Measurements from ENCODE around the gene HRH2.
"Not testable (repeated sequence)": the region's sequence is repeated elsewhere in the genome, so short reads cannot be mapped to it uniquely, and the experiment has no call there.

Gene HRH2, protein sequence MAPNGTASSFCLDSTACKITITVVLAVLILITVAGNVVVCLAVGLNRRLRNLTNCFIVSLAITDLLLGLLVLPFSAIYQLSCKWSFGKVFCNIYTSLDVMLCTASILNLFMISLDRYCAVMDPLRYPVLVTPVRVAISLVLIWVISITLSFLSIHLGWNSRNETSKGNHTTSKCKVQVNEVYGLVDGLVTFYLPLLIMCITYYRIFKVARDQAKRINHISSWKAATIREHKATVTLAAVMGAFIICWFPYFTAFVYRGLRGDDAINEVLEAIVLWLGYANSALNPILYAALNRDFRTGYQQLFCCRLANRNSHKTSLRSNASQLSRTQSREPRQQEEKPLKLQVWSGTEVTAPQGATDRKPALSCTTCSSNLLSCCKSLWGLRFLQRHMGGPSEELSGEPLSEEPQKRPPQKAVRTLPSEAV

DNA sequence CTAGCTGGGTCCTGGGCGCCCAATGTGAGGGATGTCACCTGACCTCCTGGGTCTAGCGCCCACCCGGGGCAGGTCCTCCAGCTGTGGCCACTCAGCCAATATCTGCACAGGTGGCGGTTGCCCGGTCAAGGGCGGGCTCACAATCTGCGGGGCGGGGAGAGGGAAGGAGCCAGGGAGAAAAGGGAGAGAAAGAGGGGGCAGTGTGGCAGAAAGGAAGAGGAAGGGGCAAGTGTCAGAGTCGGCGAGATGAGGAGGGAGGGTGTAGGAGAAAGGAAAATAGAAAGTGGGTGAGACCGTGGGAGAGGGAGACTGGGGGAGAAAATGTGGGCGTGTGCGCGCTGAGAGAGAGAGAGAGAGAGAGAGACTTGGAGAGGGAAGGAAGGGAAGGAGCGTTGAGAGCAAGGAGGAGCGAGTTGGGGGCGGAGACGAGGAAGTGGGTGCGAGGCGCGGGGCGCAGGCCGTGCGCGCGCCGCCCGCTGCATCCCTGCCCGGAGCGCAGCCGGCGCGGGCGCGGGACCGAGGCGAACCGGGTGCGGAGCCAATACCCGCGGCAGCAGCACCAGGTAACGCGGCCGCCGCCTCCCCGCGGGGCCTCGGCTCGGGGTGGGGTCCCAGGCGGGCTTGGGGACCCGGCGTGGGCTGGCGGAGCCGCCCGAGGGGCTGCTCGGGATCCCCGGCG lies at the start of gene HRH2:
Gene HRH2, plus strand, starts transcription at position 479 of the 679 bp plus-strand sequence. CDS start 25,163 bp downstream, outside the sequence.
- no peak for DNase-seq (ENCODE audit: low read depth in 2 of 2, low spot score in 1 of 2)

DNA sequence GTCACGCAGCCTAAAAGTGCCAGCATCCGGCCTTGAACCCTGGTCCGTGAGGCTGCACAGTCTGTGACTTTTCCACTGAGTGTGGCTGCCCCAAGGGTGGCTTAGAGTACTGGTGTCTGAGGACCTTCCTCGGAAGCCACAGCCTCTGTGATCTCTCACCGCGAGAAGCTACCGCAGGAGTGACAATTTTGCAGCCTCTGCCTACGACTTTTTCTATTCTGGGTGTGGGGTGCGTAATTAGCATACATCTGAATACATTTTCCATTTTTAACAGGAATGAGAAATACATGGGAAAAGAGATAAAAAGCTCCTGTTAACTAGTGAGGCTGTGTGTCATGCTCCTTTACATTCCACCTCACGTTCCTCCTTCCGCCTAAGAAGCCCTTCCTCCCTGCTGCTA lies 48.3 kb upstream of the HRH2 start:
- DNase-seq (ENCODE audit: low read depth in 2 of 2, low spot score in 1 of 2) = peak in 1 of 2 donors; percentile 11

DNA sequence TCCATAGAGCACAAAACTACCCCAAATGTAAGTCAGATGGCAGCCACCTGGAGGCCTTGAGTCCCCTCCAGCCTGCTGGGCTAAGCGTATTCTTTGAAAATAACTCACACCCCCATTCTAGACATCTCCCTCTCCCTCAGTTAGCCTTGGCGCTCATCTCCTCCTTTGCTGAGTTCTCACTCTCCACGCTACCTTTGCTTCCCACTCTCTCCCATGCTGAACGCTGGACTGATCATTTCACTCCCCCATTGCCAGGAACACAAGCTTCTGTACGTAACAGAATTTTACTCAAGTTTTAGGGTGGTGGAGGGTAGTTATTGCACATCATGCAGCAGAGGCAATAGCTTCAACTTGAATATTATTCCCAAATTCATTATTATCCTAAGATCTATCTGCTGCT lies 47.5 kb upstream of the HRH2 start:
- no peak for DNase-seq (ENCODE audit: low read depth in 2 of 2, low spot score in 1 of 2)

GRCh38 chr5:175610898-175611297 lies 47.0 kb upstream of the HRH2 start:
- DNase-seq (ENCODE audit: low read depth in 2 of 2, low spot score in 1 of 2) = no peak

- no peak for DNase-seq (ENCODE audit: low read depth in 2 of 2, low spot score in 1 of 2)
Observed at GRCh38 chr5:175614223-175614815, 43.6 kb upstream of the HRH2 start.

DNA sequence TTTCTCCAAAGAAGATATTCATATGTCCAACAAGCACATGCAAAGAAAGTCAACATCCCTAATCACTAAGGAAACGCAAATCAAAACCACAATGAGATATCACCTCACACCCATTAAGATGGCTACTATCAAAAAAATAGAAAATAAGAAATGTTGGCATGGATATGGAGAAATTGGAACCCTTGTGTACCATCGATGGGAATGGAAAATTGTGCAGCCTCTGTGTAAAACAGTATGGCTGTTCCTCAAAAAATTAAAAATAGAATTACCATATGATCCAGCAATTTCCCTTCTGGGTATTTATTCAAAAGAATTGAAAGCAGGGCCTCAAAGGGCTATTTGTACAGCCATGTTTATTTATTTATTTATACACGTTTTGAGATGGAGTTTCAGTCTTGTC lies 43.0 kb upstream of the HRH2 start:
- DNase-seq (ENCODE audit: low read depth in 2 of 2, low spot score in 1 of 2) = no peak

DNA sequence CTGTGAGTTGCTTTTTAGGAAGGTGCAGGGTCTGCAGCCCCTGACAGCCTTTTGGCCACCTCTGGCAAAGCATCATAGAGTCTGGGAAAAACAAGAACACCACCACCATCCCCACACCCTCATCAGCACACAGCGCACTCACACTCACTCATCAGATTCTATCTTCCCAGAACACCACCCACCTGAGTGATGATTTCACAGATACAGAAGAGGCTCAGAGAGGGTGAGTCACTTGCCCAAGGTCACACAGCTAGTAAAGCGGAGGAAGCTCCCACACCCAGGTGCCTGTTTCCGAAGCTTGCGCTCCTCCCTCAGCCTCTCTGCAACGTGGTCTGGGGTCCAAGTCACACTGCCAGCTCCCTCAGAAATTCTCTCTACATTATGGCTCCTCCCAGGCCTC lies 41.8 kb upstream of the HRH2 start:
- no peak for DNase-seq (ENCODE audit: low read depth in 2 of 2, low spot score in 1 of 2)

- not testable (repeated sequence) for DNase-seq (ENCODE audit: low read depth in 2 of 2, low spot score in 1 of 2)
Observed at GRCh38 chr5:175616527-175616926, 41.3 kb upstream of the HRH2 start.

- DNase-seq (ENCODE audit: low read depth in 2 of 2, low spot score in 1 of 2) = no peak
Observed at GRCh38 chr5:175617447-175617846, 40.4 kb upstream of the HRH2 start.

DNA sequence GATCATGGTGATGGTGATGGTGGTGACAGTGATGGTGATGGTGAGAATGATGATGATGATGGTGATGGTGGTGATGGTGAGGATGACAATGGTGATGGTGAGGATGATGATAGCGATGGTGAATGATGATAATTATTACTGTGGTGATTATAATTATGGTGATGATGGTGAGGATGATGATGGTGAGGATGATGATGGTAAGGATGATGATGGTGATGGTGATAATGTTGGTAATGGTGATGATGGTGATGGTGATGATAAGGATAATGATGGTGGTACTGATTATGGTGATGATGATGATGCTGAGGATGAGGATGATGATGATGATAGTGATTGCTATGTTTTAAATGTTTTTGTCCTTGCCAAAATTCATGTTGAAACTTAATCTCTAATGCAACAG lies 37.3 kb upstream of the HRH2 start:
- DNase-seq (ENCODE audit: low read depth in 2 of 2, low spot score in 1 of 2) = no peak

DNA sequence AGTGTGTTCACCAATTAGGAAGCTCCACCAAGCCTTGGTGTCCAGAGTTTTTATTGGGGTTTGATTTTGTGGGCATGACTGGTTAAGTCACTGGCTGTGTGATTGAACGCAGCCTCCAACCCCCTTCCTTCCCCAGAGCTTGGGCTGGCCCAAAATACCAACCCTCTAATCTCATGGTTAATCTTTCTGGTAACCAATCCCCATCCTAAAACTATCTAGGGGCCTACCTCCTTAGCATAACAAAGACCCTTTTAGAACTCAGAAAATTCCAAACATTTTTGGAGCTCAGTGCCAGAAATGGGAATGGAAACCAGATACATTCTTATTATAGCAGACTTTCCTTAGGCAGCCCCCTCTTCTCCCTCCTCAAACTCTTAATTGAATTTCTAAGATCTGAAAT lies 35.9 kb upstream of the HRH2 start:
- DNase-seq (ENCODE audit: low read depth in 2 of 2, low spot score in 1 of 2) = no peak

DNA sequence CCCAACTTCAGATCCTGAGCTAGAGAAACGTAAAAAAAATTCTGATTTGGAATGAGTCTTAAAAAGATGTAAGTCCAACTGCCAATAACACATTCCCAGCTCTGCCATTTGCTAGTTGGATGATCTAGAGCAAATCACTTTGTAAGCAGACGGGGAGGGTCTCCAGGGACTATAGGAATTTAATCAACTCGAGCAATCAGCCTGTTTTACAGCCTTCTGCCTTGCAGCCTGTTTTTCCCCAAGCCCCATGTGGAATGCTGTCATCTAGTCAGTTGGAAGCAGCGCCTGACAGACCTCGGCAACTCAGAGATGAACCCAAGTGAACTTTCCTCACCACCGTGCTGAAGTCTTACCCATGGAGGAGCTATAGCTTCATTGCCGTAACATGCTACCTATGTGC lies 34.8 kb upstream of the HRH2 start:
- no peak for DNase-seq (ENCODE audit: low read depth in 2 of 2, low spot score in 1 of 2)

DNA sequence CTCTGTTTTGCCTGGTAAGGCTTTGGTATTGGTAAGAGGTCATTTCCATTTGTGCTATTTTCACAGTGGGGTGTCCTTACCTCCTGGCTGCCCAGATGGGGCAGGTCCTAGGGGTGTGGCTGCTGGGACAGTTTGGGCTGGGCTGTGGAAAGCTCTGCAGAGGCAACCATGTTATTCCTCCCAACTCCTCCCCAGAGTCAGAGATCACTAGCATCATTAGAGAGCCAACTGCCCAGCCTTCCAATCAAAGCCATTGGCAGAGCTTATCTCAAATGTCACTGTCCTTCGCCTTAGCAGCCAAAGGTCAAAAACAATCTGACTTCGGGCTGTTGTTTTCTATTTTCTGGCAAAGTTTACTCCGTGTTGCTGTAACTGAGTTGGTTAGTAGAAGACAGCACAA lies 33.6 kb upstream of the HRH2 start:
- DNase-seq (ENCODE audit: low read depth in 2 of 2, low spot score in 1 of 2) = no peak

DNA sequence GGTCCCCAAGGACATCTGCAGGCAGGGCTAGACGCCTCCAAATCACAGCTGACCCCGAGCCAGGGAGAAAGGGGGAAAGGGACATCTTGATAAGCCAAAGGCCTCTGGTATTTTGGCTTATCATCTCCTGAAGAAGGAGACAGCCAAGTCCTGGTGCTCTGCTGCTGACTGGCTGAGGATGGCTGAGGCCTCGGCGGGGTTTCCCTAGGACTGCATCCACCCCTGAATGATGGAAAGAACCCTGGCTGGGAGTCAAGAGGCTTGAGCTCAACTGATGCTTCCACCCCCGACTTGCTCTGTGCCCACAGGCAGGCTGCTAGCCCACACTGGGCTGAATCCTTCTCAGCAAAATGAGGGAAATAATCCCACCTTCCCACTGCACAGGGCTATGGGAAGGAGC lies 30.9 kb upstream of the HRH2 start:
- DNase-seq (ENCODE audit: low read depth in 2 of 2, low spot score in 1 of 2) = no peak

DNA sequence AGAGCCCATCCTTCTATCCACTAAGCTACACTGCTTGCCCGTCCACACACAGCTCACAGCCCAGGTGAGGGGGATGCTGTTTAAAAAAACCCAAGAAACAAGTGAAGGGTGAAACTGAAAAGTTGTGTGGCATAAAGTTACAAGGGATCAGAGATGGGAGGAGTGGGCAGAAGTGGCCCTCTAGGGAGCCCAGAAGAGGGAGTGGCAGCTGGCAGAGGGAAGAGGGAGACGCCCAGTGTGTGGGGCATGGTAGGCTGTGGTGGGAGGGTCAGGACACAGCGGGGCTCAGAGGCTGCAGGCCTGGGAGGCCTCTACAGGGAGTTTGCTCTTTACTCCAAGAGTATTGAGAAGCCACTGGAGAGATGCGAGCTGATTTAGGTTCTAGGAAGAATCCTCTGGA lies 30.1 kb upstream of the HRH2 start:
- DNase-seq (ENCODE audit: low read depth in 2 of 2, low spot score in 1 of 2) = no peak

DNA sequence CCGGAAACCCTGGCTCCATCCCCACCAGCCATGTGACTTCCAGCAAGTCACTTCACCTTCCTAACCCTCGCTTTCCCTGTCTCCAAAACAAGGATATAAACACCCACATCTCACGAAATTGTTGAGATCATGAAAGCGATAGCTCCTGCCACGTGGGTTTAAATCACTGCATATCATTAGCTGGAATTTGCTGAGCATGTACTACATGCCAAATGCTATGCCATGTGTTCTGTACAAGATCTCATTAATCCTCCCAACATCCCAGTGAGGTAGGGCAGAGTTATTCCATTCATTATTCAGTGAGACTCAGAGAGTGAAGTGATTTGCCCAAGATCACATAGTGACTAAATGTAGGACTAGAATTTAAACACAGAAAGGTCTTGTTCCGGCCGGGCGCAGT lies 29.2 kb upstream of the HRH2 start:
- DNase-seq (ENCODE audit: low read depth in 2 of 2, low spot score in 1 of 2) = no peak

GRCh38 chr5:175629261-175629660 lies 28.6 kb upstream of the HRH2 start:
- no peak for DNase-seq (ENCODE audit: low read depth in 2 of 2, low spot score in 1 of 2)

DNA sequence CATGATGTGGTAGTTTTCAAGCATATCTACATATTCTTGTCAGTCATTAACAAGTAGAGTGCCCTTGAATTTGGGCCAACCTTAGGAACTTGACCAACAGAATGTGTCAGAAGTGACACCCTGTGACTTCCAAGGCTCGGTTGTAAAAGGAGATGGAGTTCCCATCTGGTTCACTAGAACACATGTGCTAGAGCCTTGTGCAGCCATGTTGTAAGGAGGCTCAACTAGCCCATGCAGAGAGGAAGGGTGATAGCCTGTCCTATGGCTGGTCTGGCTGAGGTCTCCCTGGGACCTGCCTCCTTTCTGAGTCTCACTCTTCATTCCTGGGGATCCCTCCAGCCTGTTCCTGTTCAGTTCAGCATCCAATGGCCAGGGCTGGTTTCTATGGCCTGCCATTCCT lies 28.1 kb upstream of the HRH2 start:
- DNase-seq (ENCODE audit: low read depth in 2 of 2, low spot score in 1 of 2) = no peak

DNA sequence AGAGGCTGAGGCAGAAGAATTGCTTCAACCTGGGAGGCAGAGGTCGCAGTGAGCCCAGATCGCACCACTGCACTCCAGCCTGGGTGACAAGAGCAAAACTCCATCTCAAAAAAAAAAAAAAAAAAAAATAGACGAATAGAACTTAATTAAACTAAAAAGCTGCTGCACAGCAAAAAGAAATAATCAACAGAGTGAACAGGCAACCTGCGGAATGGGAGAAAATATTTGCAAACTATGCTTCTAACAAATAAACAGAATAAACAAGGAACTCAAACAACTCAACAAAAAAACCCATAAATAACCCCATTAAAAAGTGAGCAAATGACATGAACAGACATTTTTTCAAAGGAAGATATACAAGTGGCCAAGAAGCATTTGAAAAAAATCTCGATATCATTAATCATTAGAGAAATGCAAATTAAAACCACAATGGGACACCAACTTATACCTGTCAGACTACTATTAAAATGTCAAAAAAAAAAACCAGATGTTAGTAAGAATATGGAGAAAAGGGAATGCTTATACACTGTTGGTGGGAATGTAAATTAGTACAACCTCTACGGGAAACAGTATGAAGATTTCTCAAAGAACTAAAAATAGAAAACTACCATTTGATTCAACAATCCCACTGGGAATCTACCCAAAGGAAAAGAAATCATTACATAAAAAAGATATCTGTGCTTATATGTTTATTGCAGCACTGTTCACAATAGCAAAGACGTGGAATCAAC lies 21.9 kb upstream of the HRH2 start:
- DNase-seq (ENCODE audit: low read depth in 2 of 2, low spot score in 1 of 2) = no peak

GRCh38 chr5:175638305-175638704 lies 19.6 kb upstream of the HRH2 start:
- no peak for DNase-seq (ENCODE audit: low read depth in 2 of 2, low spot score in 1 of 2)

- no peak for DNase-seq (ENCODE audit: low read depth in 2 of 2, low spot score in 1 of 2)
Observed at GRCh38 chr5:175640106-175640775, 17.6 kb upstream of the HRH2 start.

Measured in stimulated activated CD8-positive, alpha-beta memory T cell treated with anti-CD3 and anti-CD28 coated beads, Interleukin-4, amount 100 ng/mL, for 4 hours (primary cell).